ENCODE data around the gene SCN1A.

- no peak for TF ChIP-seq SPI1 (IDR thresholded peaks at IDR 0.05; ENCODE audit: low read depth, low read length)
- TF ChIP-seq POLR2A (IDR thresholded peaks at IDR 0.05; ENCODE audit: low read depth, low read length) = no peak
- TF ChIP-seq TAF1 (IDR thresholded peaks at IDR 0.05; ENCODE audit: low read depth, low read length) = no peak
Observed at GRCh38 chr2:166088634-166089033, 39.2 kb downstream of the SCN1A start.
